ENCODE results near the gene SCNN1G. TPM values are rescaled to one million over a fixed set of nuclear protein-coding genes. Genes with fewer than 3 reads are reported as not detected.
A peak's percentile ranks its signal among the peaks of the same experiment; 100 is the strongest.

Gene SCNN1G
- total and polyA plus RNA-seq, 2 of the 4 experiments (the other 2 are of a cell fraction) = not detected

DNA sequence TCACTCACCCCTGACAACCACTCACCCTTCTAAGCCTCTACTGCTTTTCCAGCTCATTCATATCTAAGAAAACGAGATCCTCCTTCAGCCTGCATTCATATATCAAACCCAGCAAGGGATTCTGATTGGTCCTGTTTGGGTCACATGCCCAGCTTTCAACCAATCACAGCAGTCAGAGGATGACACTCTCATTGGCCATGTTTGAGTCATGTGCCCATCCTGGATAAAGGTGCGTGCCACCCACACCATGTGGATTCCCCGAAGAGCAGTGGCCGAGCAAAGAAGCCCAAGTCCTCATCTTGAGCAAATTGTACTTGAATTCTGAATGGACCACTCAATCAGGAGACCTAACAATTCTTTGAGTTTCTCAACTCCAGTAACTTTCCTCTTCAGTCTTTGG is 45.0 kb downstream of the SCNN1G start:
- Histone ChIP-seq H3K4me3 (ENCODE audit: insufficient read depth, low read depth, low read length) (no peak overlapping the region), H3K18ac (ENCODE audit: low read depth, low read length) (no peak overlapping the region), H4K5ac (ENCODE audit: low read depth, low read length) (no peak overlapping the region), H3K9me1 (ENCODE audit: insufficient read depth, low read length) (no peaks in the 10 kb centered on the region), H4K20me1 (ENCODE audit: insufficient read depth, low read length) (no peaks in the 10 kb centered on the region), H3K9ac (ENCODE audit: low read depth, low read length) (no peak overlapping the region), H2BK5ac (ENCODE audit: low read depth, low read length, poor library complexity, severe bottlenecking) (no peak overlapping the region), H2BK120ac (ENCODE audit: low read depth, low read length) (no peak overlapping the region), H2BK20ac (ENCODE audit: low read depth, low read length) (no peak overlapping the region), H3K4me1 (ENCODE audit: control insufficient read depth, insufficient read depth, low read length) (no peaks in the 10 kb centered on the region), H3K9me3 (ENCODE audit: control insufficient read depth, insufficient read depth, low read length) (no peaks in the 10 kb centered on the region), H3K27ac (ENCODE audit: insufficient read depth, low read length) (no peak overlapping the region), H3K4me2 (ENCODE audit: low read depth, low read length) (no peak overlapping the region), H2AK5ac (ENCODE audit: low read depth, low read length) (no peak overlapping the region), H2AK9ac (replicated peaks; ENCODE audit: low read depth, low read length, poor library complexity) (no peak overlapping the region), H2BK15ac (ENCODE audit: low read depth, low read length) (no peak overlapping the region), H3K23ac (ENCODE audit: low read depth, low read length) (no peak overlapping the region), H3K27me3 (ENCODE audit: control insufficient read depth, insufficient read depth, low read length) (no peaks in the 10 kb centered on the region), H3K14ac (replicated peaks; ENCODE audit: low read depth, low read length) (no peak overlapping the region), H3K56ac (ENCODE audit: extremely low read depth, insufficient read depth, low read length) (no peak overlapping the region), H3K4ac (ENCODE audit: low read depth, low read length) (no peak overlapping the region), H3K79me1 (ENCODE audit: low read depth in 1 of 2, low read length in 2 of 2) (no peaks in the 10 kb centered on the region), H4K8ac (ENCODE audit: low read depth in 2 of 2, low read length in 2 of 2) (no peak overlapping the region), H4K91ac (ENCODE audit: insufficient read depth, low read depth, low read length) (no peak overlapping the region), H3K36me3 (ENCODE audit: control insufficient read depth, insufficient read depth, low read length) (no peaks in the 10 kb centered on the region), H2AFZ (replicated peaks; ENCODE audit: low read length, poor library complexity) (no peak overlapping the region)
- no TSS peak for BruUV-seq (replicated peaks)
- 17% methylated on average over 2 of the region's 4 CpGs; no CpG with 5 or more reads in 1 of the 2 experiments for WGBS, 2 experiments (ENCODE audit: extremely low coverage in 2 of 2, insufficient read length in 1 of 2)
- ChIA-PET POLR2A (ENCODE audit: unreplicated experiment) (no interaction called here), CTCF (no interaction called here)
- ATAC-seq (ENCODE audit: low read depth) (no peak), DNase-seq (no peak)
- dilution Hi-C loops (cut with HindIII; ENCODE audit: low sequenced_read_pairs, unreplicated experiment) (no loop called here), in situ Hi-C loops (cut with MboI; ENCODE audit: low sequenced_read_pairs) (no loop called here), intact Hi-C loops (cut with micrococcal nuclease) (no loop called here)
- TF ChIP-seq, protein P1, sequence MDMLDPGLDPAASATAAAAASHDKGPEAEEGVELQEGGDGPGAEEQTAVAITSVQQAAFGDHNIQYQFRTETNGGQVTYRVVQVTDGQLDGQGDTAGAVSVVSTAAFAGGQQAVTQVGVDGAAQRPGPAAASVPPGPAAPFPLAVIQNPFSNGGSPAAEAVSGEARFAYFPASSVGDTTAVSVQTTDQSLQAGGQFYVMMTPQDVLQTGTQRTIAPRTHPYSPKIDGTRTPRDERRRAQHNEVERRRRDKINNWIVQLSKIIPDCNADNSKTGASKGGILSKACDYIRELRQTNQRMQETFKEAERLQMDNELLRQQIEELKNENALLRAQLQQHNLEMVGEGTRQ (IDR thresholded peaks at IDR 0.05; ENCODE audit: low read depth, low read length) = peak; percentile 54
- TF ChIP-seq NFE2L2 (IDR thresholded peaks at IDR 0.05; ENCODE audit: low read depth, low read length) (no peak), CHD1 (IDR thresholded peaks at IDR 0.05; ENCODE audit: low read depth, low read length) (no peak), MXI1 (IDR thresholded peaks at IDR 0.05; ENCODE audit: borderline replicate concordance, low read depth, low read length) (no peak), RCOR1 (IDR thresholded peaks at IDR 0.05; ENCODE audit: insufficient replicate concordance, low read length) (no peak)
- TF ChIP-seq, protein P2, sequence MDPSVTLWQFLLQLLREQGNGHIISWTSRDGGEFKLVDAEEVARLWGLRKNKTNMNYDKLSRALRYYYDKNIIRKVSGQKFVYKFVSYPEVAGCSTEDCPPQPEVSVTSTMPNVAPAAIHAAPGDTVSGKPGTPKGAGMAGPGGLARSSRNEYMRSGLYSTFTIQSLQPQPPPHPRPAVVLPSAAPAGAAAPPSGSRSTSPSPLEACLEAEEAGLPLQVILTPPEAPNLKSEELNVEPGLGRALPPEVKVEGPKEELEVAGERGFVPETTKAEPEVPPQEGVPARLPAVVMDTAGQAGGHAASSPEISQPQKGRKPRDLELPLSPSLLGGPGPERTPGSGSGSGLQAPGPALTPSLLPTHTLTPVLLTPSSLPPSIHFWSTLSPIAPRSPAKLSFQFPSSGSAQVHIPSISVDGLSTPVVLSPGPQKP (IDR thresholded peaks at IDR 0.05; ENCODE audit: borderline replicate concordance, low read depth, low read length) = no peak

All from IMR-90 (cell line).